Muscle of leg (tissue), 16 donors: Measurements from ENCODE around the gene NUP62. TPM values are rescaled to one million over a fixed set of nuclear protein-coding genes. Genes with fewer than 3 reads are reported as not detected.

Experiments
- DNase-seq: peaks from one replicate; pipeline ENCODE4 v3.0.0; 2013
- H3K27ac ChIP-seq: one replicate; pipeline ENCODE4 v1.5.1; 2013; ENCODE audit warnings: mild to moderate bottlenecking, low read length, control low read depth
- H3K27me3 ChIP-seq: one replicate; pipeline ENCODE4 v1.6.1; 2013; ENCODE audit warnings: low read length; ENCODE audit not compliant: control insufficient read depth, insufficient read depth
- H3K36me3 ChIP-seq: one replicate; pipeline ENCODE4 v1.6.1; 2013; ENCODE audit warnings: low read length; ENCODE audit not compliant: control insufficient read depth, insufficient read depth
- H3K4me1 ChIP-seq: one replicate; pipeline ENCODE4 v1.6.1; 2013; ENCODE audit warnings: low read length; ENCODE audit not compliant: control insufficient read depth, insufficient read depth
- H3K4me3 ChIP-seq: one replicate; pipeline ENCODE4 v1.5.1; 2013; ENCODE audit warnings: low read length, control low read depth
- H3K9me3 ChIP-seq: replicated peaks from 2 replicates; pipeline ENCODE4 v1.6.1; 2013; ENCODE audit warnings: low read depth, low read length; ENCODE audit not compliant: control insufficient read depth
- WGBS: methylation state at CpG from one replicate; pipeline ENCODE4 v1.1.5; 2013; ENCODE audit warnings: missing lambda C conversion rate; ENCODE audit not compliant: insufficient coverage; 5-methylcytosine and 5-hydroxymethylcytosine counted together
- long read RNA-seq, 11 donors: transcript quantifications; one replicate each; lab custom pipeline, GENCODE V29; 2026
- polyA plus RNA-seq, 8 donors: library from polyadenylated mRNA; unstranded; fragments of 120-200 nt; gene quantifications; one replicate each; pipeline versions ENCODE4 v1.2.1 to v1.2.3, GENCODE V29; 2013; ENCODE audit warnings: inconsistent platforms in 1 of 8, low replicate concordance in 1 of 8; ENCODE audit not compliant: insufficient read length in 8 of 8, insufficient read depth in 1 of 8
- total RNA-seq: library from RNA; stranded (reverse); fragments of 120-200 nt; gene quantifications from one replicate; pipeline ENCODE4 v1.2.4, GENCODE V29; 2013

NUP62 gene
- total RNA-seq (37.6 TPM), polyA plus RNA-seq (10 to 100 TPM; 47.8 to 61.9 (median 52.8) TPM)
- long read RNA-seq, donor 1, transcript NUP62-202 (2 exons, 3,479 nt) = major isoform, 5 of 7 reads
- long read RNA-seq, donor 1, partial matches to known transcripts = 0 of 7 reads
- long read RNA-seq, donor 1, other reads (novel, unspliced or antisense) = 0 of 7 reads
- long read RNA-seq, donor 2, partial matches to known transcripts = 0 of 1 reads
- long read RNA-seq, donor 2, other reads (novel, unspliced or antisense) = 0 of 1 reads
- long read RNA-seq, donor 3, transcript NUP62-201 (3 exons, 2,870 nt) = minor isoform, 5 of 32 reads
- long read RNA-seq, donor 3, transcript NUP62-202 (2 exons, 3,479 nt) = major isoform, 18 of 32 reads
- long read RNA-seq, donor 3, partial matches to known transcripts = 0 of 32 reads
- long read RNA-seq, donor 3, other reads (novel, unspliced or antisense) = 0 of 32 reads
- long read RNA-seq, donor 4, partial matches to known transcripts = 0 of 13 reads
- long read RNA-seq, donor 4, other reads (novel, unspliced or antisense) = 0 of 13 reads
- long read RNA-seq, donor 5, transcript NUP62-201 (3 exons, 2,870 nt) = minor isoform, 11 of 50 reads
- long read RNA-seq, donor 5, transcript NUP62-202 (2 exons, 3,479 nt) = major isoform, 16 of 50 reads
- long read RNA-seq, donor 5, partial matches to known transcripts = 0 of 50 reads
- long read RNA-seq, donor 5, other reads (novel, unspliced or antisense) = 12 of 50 reads
- long read RNA-seq, donor 6, transcript NUP62-202 (2 exons, 3,479 nt) = major isoform, 7 of 25 reads
- long read RNA-seq, donor 6, transcript NUP62-201 (3 exons, 2,870 nt) = minor isoform, 6 of 25 reads
- long read RNA-seq, donor 6, partial matches to known transcripts = 6 of 25 reads
- long read RNA-seq, donor 6, other reads (novel, unspliced or antisense) = 0 of 25 reads
- long read RNA-seq, donor 7, transcript NUP62-202 (2 exons, 3,479 nt) = major isoform, 6 of 16 reads
- long read RNA-seq, donor 7, partial matches to known transcripts = 0 of 16 reads
- long read RNA-seq, donor 7, other reads (novel, unspliced or antisense) = 0 of 16 reads
- long read RNA-seq, donor 8, transcript NUP62-202 (2 exons, 3,479 nt) = major isoform, 7 of 13 reads
- long read RNA-seq, donor 8, partial matches to known transcripts = 0 of 13 reads
- long read RNA-seq, donor 8, other reads (novel, unspliced or antisense) = 0 of 13 reads
- long read RNA-seq, donor 9, transcript NUP62-201 (3 exons, 2,870 nt) = minor isoform, 6 of 18 reads
- long read RNA-seq, donor 9, transcript NUP62-202 (2 exons, 3,479 nt) = major isoform, 8 of 18 reads
- long read RNA-seq, donor 9, partial matches to known transcripts = 0 of 18 reads
- long read RNA-seq, donor 9, other reads (novel, unspliced or antisense) = 0 of 18 reads
- long read RNA-seq, donor 10, transcript NUP62-202 (2 exons, 3,479 nt) = major isoform, 6 of 14 reads
- long read RNA-seq, donor 10, partial matches to known transcripts = 0 of 14 reads
- long read RNA-seq, donor 10, other reads (novel, unspliced or antisense) = 0 of 14 reads
- long read RNA-seq, donor 11, transcript NUP62-202 (2 exons, 3,479 nt) = major isoform, 8 of 13 reads
- long read RNA-seq, donor 11, partial matches to known transcripts = 0 of 13 reads
- long read RNA-seq, donor 11, other reads (novel, unspliced or antisense) = 0 of 13 reads

GRCh38 chr19:49929121-49929610 is at the start of gene NUP62, which contains the start of gene ATF5:
NUP62 (minus strand) TSS chr19:49929504; CDS start chr19:49909807, 19,697 bp downstream.
ATF5 (plus strand) TSS chr19:49929205; CDS start chr19:49930851, 1,646 bp downstream.
- 0% methylated on average over 38 of the region's 48 CpGs for WGBS
- Histone ChIP-seq H3K36me3 (peaks cover 44% of the 10 kb centered on the region), H3K27ac (peak within 1 kb of the TSS; percentile 93), H3K27me3 (no peaks in the 10 kb centered on the region), H3K4me3 (peak within 1 kb of the TSS; percentile 71), H3K9me3 (no peaks in the 10 kb centered on the region), H3K4me1 (peaks cover 35% of the 10 kb centered on the region)
- peak; percentile 96 for DNase-seq

GRCh38 chr19:49978324-49978723 is 49.0 kb upstream of the NUP62 start:
- Histone ChIP-seq H3K9me3 (no peaks in the 10 kb centered on the region), H3K4me3 (no peak overlapping the region), H3K27ac (no peak overlapping the region), H3K27me3 (no peaks in the 10 kb centered on the region), H3K36me3 (peaks cover 46% of the 10 kb centered on the region), H3K4me1 (no peaks in the 10 kb centered on the region)
- 80% methylated on average over 10 of the region's 11 CpGs for WGBS
- no peak for DNase-seq

GRCh38 chr19:49977881-49978280 is 48.6 kb upstream of the NUP62 start:
- 76% methylated on average over 16 of the region's 18 CpGs for WGBS
- Histone ChIP-seq H3K9me3 (no peaks in the 10 kb centered on the region), H3K27me3 (no peaks in the 10 kb centered on the region), H3K27ac (no peak overlapping the region), H3K4me3 (no peak overlapping the region), H3K36me3 (peaks cover 46% of the 10 kb centered on the region), H3K4me1 (no peaks in the 10 kb centered on the region)
- DNase-seq = no peak

GRCh38 chr19:49977076-49977475 is 47.8 kb upstream of the NUP62 start:
- H3K36me3 ChIP-seq = peaks cover 40% of the 10 kb centered on the region
- no peaks in the 10 kb centered on the region for H3K4me1 ChIP-seq
- WGBS = 86% methylated on average over 12 of the region's 13 CpGs
- no peaks in the 10 kb centered on the region for H3K27me3 ChIP-seq
- no peak overlapping the region for H3K4me3 ChIP-seq
- no peak overlapping the region for H3K27ac ChIP-seq
- no peaks in the 10 kb centered on the region for H3K9me3 ChIP-seq
- no peak for DNase-seq

- WGBS = 51% methylated on average over 2 of the region's 3 CpGs
- DNase-seq = no peak
Observed at GRCh38 chr19:49976496-49976895, 47.2 kb upstream of the NUP62 start.

GRCh38 chr19:49975051-49975450 is 45.7 kb upstream of the NUP62 start:
- H3K4me1 ChIP-seq = no peaks in the 10 kb centered on the region
- no peaks in the 10 kb centered on the region for H3K27me3 ChIP-seq
- H3K27ac ChIP-seq = no peak overlapping the region
- H3K4me3 ChIP-seq = no peak overlapping the region
- WGBS = 81% methylated on average over 5 of the region's 7 CpGs
- H3K9me3 ChIP-seq = no peaks in the 10 kb centered on the region
- no peak for DNase-seq
- peaks cover 34% of the 10 kb centered on the region for H3K36me3 ChIP-seq

More at GRCh38 chr19:49976496-49976895, 47.2 kb upstream of the NUP62 start:
- Histone ChIP-seq H3K36me3 (peaks cover 39% of the 10 kb centered on the region), H3K27me3 (no peaks in the 10 kb centered on the region), H3K4me3 (no peak overlapping the region), H3K4me1 (no peaks in the 10 kb centered on the region), H3K27ac (no peak overlapping the region), H3K9me3 (no peaks in the 10 kb centered on the region)

GRCh38 chr19:49973987-49974386 is 44.7 kb upstream of the NUP62 start:
- Histone ChIP-seq H3K4me1 (no peaks in the 10 kb centered on the region), H3K4me3 (no peak overlapping the region), H3K27me3 (peaks cover 3% of the 10 kb centered on the region), H3K27ac (no peak overlapping the region), H3K36me3 (peaks cover 34% of the 10 kb centered on the region), H3K9me3 (no peaks in the 10 kb centered on the region)
- DNase-seq = peak; percentile 46
- WGBS = 73% methylated on average over 11 of the region's 18 CpGs

- 84% methylated on average over 6 of the region's 6 CpGs for WGBS
- peaks cover 23% of the 10 kb centered on the region for H3K36me3 ChIP-seq
- no peaks in the 10 kb centered on the region for H3K4me1 ChIP-seq
- H3K9me3 ChIP-seq = no peaks in the 10 kb centered on the region
- DNase-seq = no peak
- H3K27me3 ChIP-seq = peaks cover 5% of the 10 kb centered on the region
- no peak overlapping the region for H3K4me3 ChIP-seq
- H3K27ac ChIP-seq = no peak overlapping the region
Observed at GRCh38 chr19:49972841-49973240, 43.5 kb upstream of the NUP62 start.

- Histone ChIP-seq H3K4me1 (no peaks in the 10 kb centered on the region), H3K9me3 (no peaks in the 10 kb centered on the region), H3K4me3 (no peak overlapping the region), H3K27ac (no peak overlapping the region), H3K36me3 (peaks cover 15% of the 10 kb centered on the region), H3K27me3 (peaks cover 5% of the 10 kb centered on the region)
- no peak for DNase-seq
- 45% methylated on average over 12 of the region's 12 CpGs for WGBS
Observed at GRCh38 chr19:49971991-49972411, 42.7 kb upstream of the NUP62 start.
